GM12878 (cell line): ENCODE results near the gene FMO3. TPM values are rescaled to one million over a fixed set of nuclear protein-coding genes. Genes with fewer than 3 reads are reported as not detected.

Experiments
- ATAC-seq: fragments of 200-7000 bp; cut with Tn5 transposase; 3 replicates; pipeline ENCODE4 v1.9.1; 2020; ENCODE audit warnings: mild to moderate bottlenecking, moderate library complexity
- BruUV-seq: library from RNA; stranded (reverse); fragments of 400-500 nt; replicated peaks from 2 replicates; lab custom pipeline; 2021; lab: Mats Ljungman, UMichigan
- CTCF ChIA-PET: fragments of 300-600 bp; sonication (Branson Sonifier 250); formaldehyde crosslinking; extraction: SDS; loops from one replicate; lab custom pipeline; 2021; ENCODE audit warnings: inconsistent platforms; lab: Yijun Ruan, JAX
- POLR2A ChIA-PET: fragments of 350-600 bp; formaldehyde crosslinking; extraction: SDS; loops from one replicate; lab custom pipeline; 2021; ENCODE audit warnings: inconsistent platforms; lab: Charles Lee
- RAD21 ChIA-PET: fragments of 300-600 bp; sonication (Branson Sonifier 250); formaldehyde crosslinking; loops from one replicate; lab custom pipeline; 2023; ENCODE audit warnings: antibody characterized with exemption; ENCODE audit not compliant: unreplicated experiment; lab: Charles Lee
- SMC1A ChIA-PET: fragments of 300-600 bp; sonication (Branson Sonifier 250); formaldehyde crosslinking; loops from one replicate; lab custom pipeline; 2023; ENCODE audit not compliant: unreplicated experiment, uncharacterized antibody; lab: Charles Lee
- DNase-seq: peaks from one replicate; pipeline ENCODE4 v3.0.0-alpha.2; 2011; ENCODE audit warnings: low read depth, low spot score
- FAIRE-seq: peaks from 3 replicates; lab custom pipeline; 2011; peaks lifted over from hg19 to GRCh38; lab: Jason Lieb, UNC
- H2AFZ ChIP-seq: 2 replicates; pipeline ENCODE4 v1.6.0; 2011; ENCODE audit warnings: low read depth, low read length, control low read depth; ENCODE audit not compliant: control insufficient read depth
- H3K27ac ChIP-seq: 2 replicates; pipeline ENCODE4 v1.5.1; 2011; ENCODE audit warnings: control low read depth; ENCODE audit not compliant: control insufficient read depth, insufficient read depth
- H3K27me3 ChIP-seq, 2 experiments: replicated peaks in 1 of 2; 2 replicates each; pipeline versions ENCODE4 v1.6.0 to v1.6.1; 2011; ENCODE audit warnings: low read length in 1 of 2; ENCODE audit not compliant: control insufficient read depth in 2 of 2, insufficient read depth in 2 of 2
- H3K36me3 ChIP-seq, 2 experiments: 2 replicates each; pipeline ENCODE4 v1.5.1; 2011; ENCODE audit warnings: low read length in 1 of 2; ENCODE audit not compliant: control insufficient read depth in 2 of 2, insufficient read depth in 2 of 2
- H3K4me1 ChIP-seq: 2 replicates; pipeline ENCODE4 v1.6.1; 2011; ENCODE audit warnings: mild to moderate bottlenecking, low read length, moderate library complexity, mixed read lengths; ENCODE audit not compliant: control insufficient read depth, insufficient read depth
- H3K4me2 ChIP-seq: 2 replicates; pipeline ENCODE4 v1.6.0; 2011; ENCODE audit warnings: control low read depth; ENCODE audit not compliant: control insufficient read depth, insufficient read depth
- H3K4me3 ChIP-seq: fragments of 200-600 bp; sonication (generic); 2 replicates; pipeline ENCODE4 v1.5.1; 2016
- H3K79me2 ChIP-seq: 2 replicates; pipeline ENCODE4 v1.6.0; 2011; ENCODE audit warnings: low read length; ENCODE audit not compliant: control insufficient read depth, insufficient read depth
- H3K9ac ChIP-seq: 2 replicates; pipeline ENCODE4 v1.8.0; 2011; ENCODE audit warnings: low read length, control low read depth, mixed read lengths; ENCODE audit not compliant: control insufficient read depth, insufficient read depth
- H3K9me3 ChIP-seq: replicated peaks from 3 replicates; pipeline ENCODE4 v1.5.1; 2011; ENCODE audit warnings: mild to moderate bottlenecking, low read length; ENCODE audit not compliant: control insufficient read depth, insufficient read depth
- H4K20me1 ChIP-seq: 2 replicates; pipeline ENCODE4 v1.6.0; 2011; ENCODE audit not compliant: control insufficient read depth, insufficient read depth
- ASH2L ChIP-seq: fragments of 300-600, 200-600 bp; sonication (generic); IDR thresholded peaks from 2 replicates; pipeline ENCODE4 v1.6.1; 2017; ENCODE audit warnings: low read depth, mild to moderate bottlenecking, borderline replicate concordance
- ATF3 ChIP-seq: IDR thresholded peaks from 2 replicates; pipeline ENCODE4 v1.6.1; 2011; ENCODE audit warnings: low read depth, mild to moderate bottlenecking, low read length, moderate library complexity, borderline replicate concordance; ENCODE audit errors: extremely low read depth
- BHLHE40 ChIP-seq, 2 experiments: fragments of 450-650 bp in 1 of 2; IDR thresholded peaks; 2 replicates each; pipeline ENCODE4 v1.6.1; 2011 to 2017; ENCODE audit warnings: low read depth in 2 of 2, borderline replicate concordance in 1 of 2, improper control_type of control experiment in 1 of 2, low read length in 1 of 2, mild to moderate bottlenecking in 1 of 2
- CBX5 ChIP-seq: sonication (generic); IDR thresholded peaks from 2 replicates; pipeline ENCODE4 v1.6.1; 2016; ENCODE audit warnings: low read depth, moderate library complexity, mild to moderate bottlenecking, inconsistent platforms
- EZH2 ChIP-seq: IDR thresholded peaks from 2 replicates; pipeline ENCODE4 v1.6.1; 2012; ENCODE audit warnings: low read depth, mild to moderate bottlenecking, control low read depth, inconsistent platforms, low read length, borderline replicate concordance; ENCODE audit not compliant: control insufficient read depth
- HDAC2 ChIP-seq: fragments of 200-600 bp; sonication (generic); IDR thresholded peaks from 2 replicates; pipeline ENCODE4 v1.6.1; 2017
- MEF2A ChIP-seq: IDR thresholded peaks from 2 replicates; pipeline ENCODE4 v1.6.1; 2011; ENCODE audit warnings: low read depth, mild to moderate bottlenecking, low read length, moderate library complexity; ENCODE audit not compliant: insufficient read depth
- ZZZ3 ChIP-seq: IDR thresholded peaks from 2 replicates; pipeline ENCODE4 v1.6.1; 2011; ENCODE audit warnings: low read depth; ENCODE audit not compliant: control insufficient read depth, insufficient read length
- WGBS: methylation state at CpG from one replicate; pipeline ENCODE4 v1.1.6; 2016; ENCODE audit warnings: low lambda C conversion rate; ENCODE audit not compliant: insufficient replicate concordance, insufficient coverage; ENCODE audit errors: missing lambda C conversion rate; 5-methylcytosine and 5-hydroxymethylcytosine counted together
- in situ Hi-C: fragments of 300-500 bp; cut with MboI; formaldehyde crosslinking; loops from 9 replicates; pipeline ENCODE4 v1.14.3; 2018; ENCODE audit warnings: mixed read lengths
- intact Hi-C: fragments of 100-400 bp; cut with micrococcal nuclease; formaldehyde crosslinking; loops from one replicate; pipeline ENCODE4 v1.14.2; 2022; ENCODE audit not compliant: unreplicated experiment
- polyA plus RNA-seq, 11 experiments: library from polyadenylated mRNA; depleted of rRNA in 4 of 11; unstranded in 6 of 11; stranded (reverse) in 5 of 11; fragments of >200 nt; fragmentation: Nextera tagmentation in 4 of 11; fragmentation: Illumina TruSeq in 1 of 11; extraction: Ambion mirVana in 4 of 11; extraction: Trizol in 1 of 11; gene quantifications; 1 replicate in 1 of 11; 2 replicates in 10 of 11; pipeline versions ENCODE4 v1.2.1 to v1.2.3, GENCODE V29; 2011 to 2016; ENCODE audit warnings: inconsistent platforms in 2 of 11, missing spikeins in 2 of 11, low read depth in 1 of 11
- total RNA-seq, 4 experiments: library from RNA; depleted of rRNA in 3 of 4; stranded (reverse); fragments of >200 nt in 3 of 4; fragmentation: Illumina TruSeq in 1 of 4; extraction: Trizol in 1 of 4; gene quantifications; 2 replicates each; pipeline versions ENCODE4 v1.2.1 to v1.2.3, GENCODE V29; 2013 to 2021
- TF ChIP-seq, protein P1 (sequence below): fragments of 150-350 bp; IDR thresholded peaks from 2 replicates; pipeline ENCODE4 v1.6.1; 2016; ENCODE audit warnings: low read depth, low read length

Gene FMO3
- total and polyA plus RNA-seq, 10 of the 15 experiments (the other 5 are each of a cell fraction or from before 2014, with no cell fraction given) = 0.08 to 0.10 TPM; not detected in 8

GRCh38 chr1:171109966-171110365 is 19.3 kb downstream of the FMO3 start:
- Histone ChIP-seq H3K9me3 (no peaks in the 10 kb centered on the region), H2AFZ (no peak overlapping the region), H3K4me2 (no peak overlapping the region), H3K4me3 (no peak overlapping the region), H3K4me1 (no peaks in the 10 kb centered on the region), H4K20me1 (no peaks in the 10 kb centered on the region), H3K36me3 (no peaks in the 10 kb centered on the region), H3K9ac (no peak overlapping the region), H3K27me3 (no peaks in the 10 kb centered on the region), H3K27ac (no peak overlapping the region), H3K79me2 (no peaks in the 10 kb centered on the region)
- no TSS peak for BruUV-seq
- POLR2A ChIA-PET = no interaction called here
- SMC1A ChIA-PET = no interaction called here
- in situ Hi-C loops = no loop called here
- WGBS = 40% methylated on average over 7 of the region's 7 CpGs
- intact Hi-C loops = no loop called here
- ATAC-seq (no peak), DNase-seq (no peak), FAIRE-seq (no peak)
- TF ChIP-seq HDAC2 = no peak
- TF ChIP-seq MEF2A = no peak
- no peak for TF ChIP-seq ATF3
- no peak for TF ChIP-seq BHLHE40 (IDR thresholded peaks at IDR 0.05; ENCODE audit: borderline replicate concordance in 1 of 2, low read depth in 2 of 2, low read length in 1 of 2)
- no peak for TF ChIP-seq ASH2L
- TF ChIP-seq EZH2 = no peak
- TF ChIP-seq, protein P1, sequence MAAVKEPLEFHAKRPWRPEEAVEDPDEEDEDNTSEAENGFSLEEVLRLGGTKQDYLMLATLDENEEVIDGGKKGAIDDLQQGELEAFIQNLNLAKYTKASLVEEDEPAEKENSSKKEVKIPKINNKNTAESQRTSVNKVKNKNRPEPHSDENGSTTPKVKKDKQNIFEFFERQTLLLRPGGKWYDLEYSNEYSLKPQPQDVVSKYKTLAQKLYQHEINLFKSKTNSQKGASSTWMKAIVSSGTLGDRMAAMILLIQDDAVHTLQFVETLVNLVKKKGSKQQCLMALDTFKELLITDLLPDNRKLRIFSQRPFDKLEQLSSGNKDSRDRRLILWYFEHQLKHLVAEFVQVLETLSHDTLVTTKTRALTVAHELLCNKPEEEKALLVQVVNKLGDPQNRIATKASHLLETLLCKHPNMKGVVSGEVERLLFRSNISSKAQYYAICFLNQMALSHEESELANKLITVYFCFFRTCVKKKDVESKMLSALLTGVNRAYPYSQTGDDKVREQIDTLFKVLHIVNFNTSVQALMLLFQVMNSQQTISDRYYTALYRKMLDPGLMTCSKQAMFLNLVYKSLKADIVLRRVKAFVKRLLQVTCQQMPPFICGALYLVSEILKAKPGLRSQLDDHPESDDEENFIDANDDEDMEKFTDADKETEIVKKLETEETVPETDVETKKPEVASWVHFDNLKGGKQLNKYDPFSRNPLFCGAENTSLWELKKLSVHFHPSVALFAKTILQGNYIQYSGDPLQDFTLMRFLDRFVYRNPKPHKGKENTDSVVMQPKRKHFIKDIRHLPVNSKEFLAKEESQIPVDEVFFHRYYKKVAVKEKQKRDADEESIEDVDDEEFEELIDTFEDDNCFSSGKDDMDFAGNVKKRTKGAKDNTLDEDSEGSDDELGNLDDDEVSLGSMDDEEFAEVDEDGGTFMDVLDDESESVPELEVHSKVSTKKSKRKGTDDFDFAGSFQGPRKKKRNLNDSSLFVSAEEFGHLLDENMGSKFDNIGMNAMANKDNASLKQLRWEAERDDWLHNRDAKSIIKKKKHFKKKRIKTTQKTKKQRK = no peak
- TF ChIP-seq CBX5 = no peak
- TF ChIP-seq ZZZ3 = no peak
- CTCF ChIA-PET = no interaction called here
- RAD21 ChIA-PET = no interaction called here
